Prostate gland (tissue), 2 donors: ENCODE results near the gene FRMD1.

Experiments
- POLR2A ChIP-seq: fragments of 450-650 bp; IDR thresholded peaks from one replicate; pipeline ENCODE4 v1.6.1; 2016; ENCODE audit warnings: antibody characterized with exemption, mild to moderate bottlenecking
- POLR2AphosphoS5 ChIP-seq: sonication (generic); formaldehyde crosslinking; IDR thresholded peaks from one replicate; pipeline ENCODE4 v1.6.1; 2017; ENCODE audit warnings: antibody characterized with exemption
- TF ChIP-seq, protein P1 (sequence below), 4 experiments: fragments of 200-600 bp in 2 of 4; fragments of 450-650 bp in 2 of 4; sonication (generic) in 2 of 4; IDR thresholded peaks; 1 replicate in 3 of 4; 2 replicates in 1 of 4; pipeline ENCODE4 v1.5.1; 2016 to 2019; ENCODE audit warnings: antibody characterized with exemption in 4 of 4, mild to moderate bottlenecking in 2 of 4, moderate library complexity in 2 of 4

DNA sequence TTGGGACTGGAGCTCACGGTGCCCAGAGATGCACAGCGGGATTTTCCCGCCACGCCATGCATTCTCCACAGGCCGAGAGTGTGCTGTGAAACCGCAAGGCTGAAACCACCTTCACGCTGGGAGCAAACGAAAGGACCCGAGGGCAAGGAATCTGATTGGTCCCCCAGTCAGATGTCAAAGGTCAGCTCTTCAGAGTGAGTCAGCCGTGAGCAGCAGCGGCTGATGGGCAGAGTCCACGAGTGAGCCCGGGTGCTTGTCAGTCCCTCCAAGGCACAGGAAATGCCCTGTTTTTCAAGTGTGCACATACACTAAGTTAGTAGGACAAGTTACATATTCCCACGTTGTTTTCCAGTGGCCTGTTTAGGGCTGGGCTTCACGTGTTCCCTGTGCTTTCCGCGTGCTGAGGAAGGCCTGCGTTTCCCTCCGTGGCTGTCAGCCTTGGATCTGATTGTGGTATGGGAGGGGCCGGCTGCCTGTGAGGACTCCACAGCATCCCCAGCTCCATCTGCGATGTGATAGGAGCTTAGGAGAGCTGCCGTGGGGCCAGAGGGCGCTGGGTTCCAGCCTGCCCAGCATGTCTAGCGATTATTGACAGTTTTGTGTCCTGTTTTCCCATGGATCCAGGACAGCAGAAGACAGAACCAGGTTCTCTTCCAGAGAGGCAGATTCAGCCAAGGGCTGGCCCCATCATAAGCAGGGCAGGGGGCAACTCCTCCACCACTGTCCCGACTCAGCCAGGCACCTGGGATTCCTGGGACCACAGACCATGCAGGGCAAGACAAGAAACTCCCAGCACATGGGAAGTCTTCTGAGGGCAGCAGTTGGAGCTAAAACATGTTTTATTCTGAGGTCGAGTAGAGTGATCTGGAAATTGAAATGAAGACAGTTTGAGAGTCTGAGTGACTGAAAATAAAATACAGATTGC lies 38.2 kb upstream of the FRMD1 start:
- TF ChIP-seq, protein P1, sequence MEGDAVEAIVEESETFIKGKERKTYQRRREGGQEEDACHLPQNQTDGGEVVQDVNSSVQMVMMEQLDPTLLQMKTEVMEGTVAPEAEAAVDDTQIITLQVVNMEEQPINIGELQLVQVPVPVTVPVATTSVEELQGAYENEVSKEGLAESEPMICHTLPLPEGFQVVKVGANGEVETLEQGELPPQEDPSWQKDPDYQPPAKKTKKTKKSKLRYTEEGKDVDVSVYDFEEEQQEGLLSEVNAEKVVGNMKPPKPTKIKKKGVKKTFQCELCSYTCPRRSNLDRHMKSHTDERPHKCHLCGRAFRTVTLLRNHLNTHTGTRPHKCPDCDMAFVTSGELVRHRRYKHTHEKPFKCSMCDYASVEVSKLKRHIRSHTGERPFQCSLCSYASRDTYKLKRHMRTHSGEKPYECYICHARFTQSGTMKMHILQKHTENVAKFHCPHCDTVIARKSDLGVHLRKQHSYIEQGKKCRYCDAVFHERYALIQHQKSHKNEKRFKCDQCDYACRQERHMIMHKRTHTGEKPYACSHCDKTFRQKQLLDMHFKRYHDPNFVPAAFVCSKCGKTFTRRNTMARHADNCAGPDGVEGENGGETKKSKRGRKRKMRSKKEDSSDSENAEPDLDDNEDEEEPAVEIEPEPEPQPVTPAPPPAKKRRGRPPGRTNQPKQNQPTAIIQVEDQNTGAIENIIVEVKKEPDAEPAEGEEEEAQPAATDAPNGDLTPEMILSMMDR (IDR thresholded peaks at IDR 0.05): no peak
- TF ChIP-seq POLR2AphosphoS5 (no peak), POLR2A (no peak)
